Colonic mucosa (tissue), 4 donors: Measurements from ENCODE around the gene EMC6. TPM values are rescaled to one million over a fixed set of nuclear protein-coding genes. Genes with fewer than 3 reads are reported as not detected.
A peak's percentile ranks its signal among the peaks of the same experiment; 100 is the strongest.

ENCODE experiments used
- DNase-seq: peaks from one replicate; pipeline ENCODE4 v3.0.0-alpha.2; 2020
- H3K27ac ChIP-seq: fragments of 200-600 bp; one replicate; pipeline ENCODE4 v1.8.0; 2021
- H3K27me3 ChIP-seq: fragments of 200-600 bp; one replicate; pipeline ENCODE4 v1.8.0; 2021
- H3K36me3 ChIP-seq: fragments of 200-600 bp; one replicate; pipeline ENCODE4 v1.8.0; 2021
- H3K4me1 ChIP-seq: fragments of 200-600 bp; one replicate; pipeline ENCODE4 v1.8.0; 2021; ENCODE audit warnings: mild to moderate bottlenecking
- H3K4me3 ChIP-seq: fragments of 200-600 bp; one replicate; pipeline ENCODE4 v1.8.0; 2021
- H3K9ac ChIP-seq, 2 donors: one replicate each; pipeline ENCODE4 v1.7.0; 2013; ENCODE audit warnings: control low read depth in 2 of 2, low read depth in 2 of 2, low read length in 2 of 2
- H3K9me3 ChIP-seq: fragments of 200-600 bp; one replicate; pipeline ENCODE4 v1.8.0; 2021
- intact Hi-C: fragments of 100-400 bp; cut with DNase I; formaldehyde crosslinking; loops from one replicate; pipeline ENCODE4 v1.14.1; 2022
- total RNA-seq, 2 donors: library from RNA; stranded (reverse); fragmentation: NEBNext Ultra II Directional in 1 of 2; extraction: Animal tissue kit (Norgen Biotek cat#: 25700) in 1 of 2; gene quantifications; one replicate each; pipeline ENCODE4 v1.2.1, GENCODE V29; 2021
- TF ChIP-seq, protein P1 (sequence below): fragments of 200-600 bp; IDR thresholded peaks from one replicate; pipeline ENCODE4 v1.8.0; 2022; ENCODE audit warnings: antibody characterized with exemption, mild to moderate bottlenecking
- donor health status: healthy.
- donor health status: DM: no; HTN: no; CAD: no.
- donor health status: DM: no; HTN: no; CAD: no.

Gene EMC6
- total RNA-seq, 2 donors from 2014 or later: 38.1 to 61.2 TPM

DNA sequence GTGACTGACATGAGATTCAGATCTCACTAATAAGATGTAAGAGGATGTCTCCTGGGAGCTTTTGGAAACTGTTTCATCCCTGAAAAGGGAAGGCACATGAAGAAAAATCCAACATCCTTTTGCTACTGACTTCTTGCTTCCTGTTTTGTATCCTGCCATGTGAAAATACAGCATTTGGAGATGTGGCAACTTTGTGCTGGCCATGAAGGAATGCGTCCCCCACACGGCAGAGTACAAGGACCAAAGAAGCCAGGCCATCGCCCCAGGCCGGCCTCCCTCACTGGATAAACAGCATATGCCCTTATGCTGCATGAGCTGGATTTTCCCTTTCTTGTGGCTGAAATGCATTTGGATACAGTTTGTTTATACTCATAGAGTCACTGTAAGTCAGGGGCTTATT lies 49.6 kb downstream of the EMC6 start:
- no peak overlapping the region for H3K4me3 ChIP-seq
- H3K4me1 ChIP-seq: no peaks in the 10 kb centered on the region
- no peak for DNase-seq
- no peak overlapping the region for H3K9ac ChIP-seq
- TF ChIP-seq, protein P1, sequence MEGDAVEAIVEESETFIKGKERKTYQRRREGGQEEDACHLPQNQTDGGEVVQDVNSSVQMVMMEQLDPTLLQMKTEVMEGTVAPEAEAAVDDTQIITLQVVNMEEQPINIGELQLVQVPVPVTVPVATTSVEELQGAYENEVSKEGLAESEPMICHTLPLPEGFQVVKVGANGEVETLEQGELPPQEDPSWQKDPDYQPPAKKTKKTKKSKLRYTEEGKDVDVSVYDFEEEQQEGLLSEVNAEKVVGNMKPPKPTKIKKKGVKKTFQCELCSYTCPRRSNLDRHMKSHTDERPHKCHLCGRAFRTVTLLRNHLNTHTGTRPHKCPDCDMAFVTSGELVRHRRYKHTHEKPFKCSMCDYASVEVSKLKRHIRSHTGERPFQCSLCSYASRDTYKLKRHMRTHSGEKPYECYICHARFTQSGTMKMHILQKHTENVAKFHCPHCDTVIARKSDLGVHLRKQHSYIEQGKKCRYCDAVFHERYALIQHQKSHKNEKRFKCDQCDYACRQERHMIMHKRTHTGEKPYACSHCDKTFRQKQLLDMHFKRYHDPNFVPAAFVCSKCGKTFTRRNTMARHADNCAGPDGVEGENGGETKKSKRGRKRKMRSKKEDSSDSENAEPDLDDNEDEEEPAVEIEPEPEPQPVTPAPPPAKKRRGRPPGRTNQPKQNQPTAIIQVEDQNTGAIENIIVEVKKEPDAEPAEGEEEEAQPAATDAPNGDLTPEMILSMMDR: no peak
- H3K27me3 ChIP-seq: no peaks in the 10 kb centered on the region
- no peaks in the 10 kb centered on the region for H3K9me3 ChIP-seq
- intact Hi-C loops: no loop called here
- H3K36me3 ChIP-seq: no peaks in the 10 kb centered on the region
- no peak overlapping the region for H3K27ac ChIP-seq

DNA sequence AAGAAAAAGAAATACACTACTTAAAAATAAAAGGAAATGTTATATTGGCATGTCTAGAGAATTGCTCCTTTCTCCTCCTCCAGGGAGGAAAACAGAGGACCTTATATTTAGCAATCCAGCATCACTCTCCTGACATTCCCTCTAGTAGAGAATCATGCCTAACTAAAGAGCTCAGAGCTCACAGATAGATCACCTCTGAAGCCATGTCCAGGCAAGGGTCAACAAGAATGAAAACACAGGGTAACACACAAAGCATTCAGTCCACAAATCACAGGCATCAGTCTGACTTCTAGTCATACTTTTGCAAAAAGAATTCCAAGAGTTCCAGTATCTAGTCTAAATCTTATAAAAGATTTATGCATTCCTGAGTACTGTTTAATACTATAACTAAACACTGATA lies 50.7 kb downstream of the EMC6 start:
- Histone ChIP-seq H3K9ac (no peak overlapping the region), H3K4me3 (no peak overlapping the region), H3K27me3 (no peaks in the 10 kb centered on the region), H3K36me3 (no peaks in the 10 kb centered on the region), H3K4me1 (peaks cover 1% of the 10 kb centered on the region), H3K9me3 (no peaks in the 10 kb centered on the region), H3K27ac (peak overlapping the region; percentile 41)
- intact Hi-C loops: no loop called here
- TF ChIP-seq, protein P1: no peak
- no peak for DNase-seq

Other genes with a start within 250 kb of the EMC6 start
- not detected for gene OR1E2, start 235.0 kb upstream of the EMC6 start, total RNA-seq
- gene SPATA22, start 197.0 kb upstream of the EMC6 start, total RNA-seq: not detected
- 1 to 10 TPM in 1 of 2 donors, under 1 TPM in 1; 0.59 to 2.0 TPM for gene ASPA, start 192.8 kb upstream of the EMC6 start, total RNA-seq
- 1 to 10 TPM; 2.3 to 7.4 TPM for gene TRPV3, start 111.0 kb upstream of the EMC6 start, total RNA-seq
- 1 to 10 TPM; 2.8 to 8.8 TPM for gene TRPV1, start 59.4 kb upstream of the EMC6 start, total RNA-seq
- gene SHPK, start 32.6 kb upstream of the EMC6 start, total RNA-seq: 10 to 100 TPM; 21.5 to 23.5 TPM
- gene CTNS, start 32.1 kb upstream of the EMC6 start, total RNA-seq: 1 to 10 TPM; 7.9 to 8.1 TPM
- 100 to 1,000 TPM; 148 to 195 TPM for gene TAX1BP3, start 234 bp upstream of the EMC6 start, total RNA-seq
- 1 to 10 TPM in 1 of 2 donors, under 1 TPM in 1; 0.93 to 1.5 TPM for gene P2RX5, start 27.3 kb downstream of the EMC6 start, total RNA-seq
- gene HASPIN, start 55.1 kb downstream of the EMC6 start, total RNA-seq: 10 to 100 TPM in 1 of 2 donors, 1 to 10 TPM in 1; 2.6 to 13.2 TPM
- gene ITGAE, start 132.4 kb downstream of the EMC6 start, total RNA-seq: 10 to 100 TPM; 14.7 to 14.9 TPM
- 10 to 100 TPM; 31.3 to 41.2 TPM for gene NCBP3, start 177.4 kb downstream of the EMC6 start, total RNA-seq
- gene CAMKK1, start 224.2 kb downstream of the EMC6 start, total RNA-seq: 1 to 10 TPM; 3.6 to 7.2 TPM
- 1 to 10 TPM; 2.7 to 4.8 TPM for gene P2RX1, start 247.7 kb downstream of the EMC6 start, total RNA-seq